Left lung (tissue), 10 donors: ENCODE data around the gene COL16A1. TPM values are rescaled to one million over a fixed set of nuclear protein-coding genes. Genes with fewer than 3 reads are reported as not detected.

Source experiments
- ATAC-seq: fragments of 200-7000 bp; cut with Tn5 transposase; one replicate; pipeline ENCODE4 v1.9.1; 2020; ENCODE audit warnings: moderate library complexity
- DNase-seq, 4 donors: peaks; one replicate each; pipeline ENCODE4 v3.0.0-alpha.2; 2013 to 2020
- H3K27ac ChIP-seq, 2 donors: fragments of 200-600 bp; sonication (generic) in 1 of 2; one replicate each; pipeline versions ENCODE4 v1.5.0 to v1.8.0; 2020 to 2021
- H3K27me3 ChIP-seq, 2 donors: fragments of 200-600 bp; sonication (generic) in 1 of 2; one replicate each; pipeline versions ENCODE4 v1.5.0 to v1.8.0; 2020 to 2021
- H3K36me3 ChIP-seq, 2 donors: fragments of 200-600 bp; sonication (generic) in 1 of 2; one replicate each; pipeline versions ENCODE4 v1.5.0 to v1.8.0; 2020 to 2021
- H3K4me1 ChIP-seq, 2 donors: fragments of 200-600 bp; one replicate each; pipeline ENCODE4 v1.8.0; 2021
- H3K4me3 ChIP-seq, 2 donors: fragments of 200-600 bp; sonication (generic) in 1 of 2; one replicate each; pipeline versions ENCODE4 v1.5.0 to v1.8.0; 2020 to 2021; ENCODE audit warnings: mild to moderate bottlenecking in 1 of 2
- H3K9me3 ChIP-seq, 2 donors: fragments of 200-600 bp; sonication (generic) in 1 of 2; one replicate each; pipeline versions ENCODE4 v1.5.0 to v1.8.0; 2020 to 2021
- CTCF ChIP-seq, 2 donors: fragments of 200-600 bp; sonication (generic) in 1 of 2; IDR thresholded peaks; one replicate each; pipeline versions ENCODE4 v1.5.0 to v1.8.0; 2021; ENCODE audit warnings: antibody characterized with exemption in 2 of 2
- intact Hi-C, 2 donors: fragments of 100-400 bp; cut with DNase I; formaldehyde crosslinking; loops; one replicate each; pipeline versions ENCODE4 v1.11.2 to v1.14.2; 2022
- polyA plus RNA-seq, 6 donors: library from polyadenylated mRNA; unstranded; fragments of 120-200 nt; gene quantifications; one replicate each; pipeline ENCODE4 v1.2.1, GENCODE V29; 2013; ENCODE audit not compliant: insufficient read length in 6 of 6
- total RNA-seq, 2 donors: library from RNA; stranded (reverse); fragmentation: NEBNext Ultra II Directional; extraction: Animal tissue kit (Norgen Biotek cat#: 25700); gene quantifications; one replicate each; pipeline ENCODE4 v1.2.1, GENCODE V29; 2021
- donor health status: DM: no; HTN: yes; CAD: no.
- donor health status: DM: no; HTN: no; CAD: no.

Gene COL16A1
- total and polyA plus RNA-seq, 8 donors: 64.8 to 177 (median 118) TPM

- ATAC-seq: peak; percentile 55
- intact Hi-C loops: loop anchor here (5.0 to 10.0 kb wide), 2 partner anchors 123 to 131 kb away; no protein-coding TSS in a partner anchor
Observed at GRCh38 chr1:31663622-31664452, 40.0 kb downstream of the COL16A1 start.

DNA sequence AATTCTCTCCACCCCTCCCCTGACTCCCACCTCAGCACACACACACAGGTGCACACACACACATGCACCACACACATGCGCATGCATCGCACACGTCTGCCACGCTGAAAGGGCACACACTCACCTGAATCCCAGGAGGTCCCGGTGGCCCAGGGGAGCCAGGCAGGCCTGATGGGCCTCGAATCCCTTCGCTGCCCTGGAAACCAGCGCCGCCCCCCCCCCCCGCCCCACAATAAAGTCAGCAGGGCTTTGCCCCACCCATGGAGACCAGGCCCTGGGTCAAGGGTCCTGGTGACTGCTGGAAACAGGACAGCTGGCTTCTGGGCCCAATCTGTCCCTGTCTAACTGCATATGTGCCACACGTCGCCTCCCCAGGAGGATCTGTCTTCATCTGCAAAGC lies 41.4 kb downstream of the COL16A1 start:
- Histone ChIP-seq H3K4me3 (no peak overlapping the region), H3K27ac (no peak overlapping the region), H3K36me3 (no peaks in the 10 kb centered on the region), H3K4me1 (peaks cover 8 to 19% of the 10 kb centered on the region in 2 donors), H3K27me3 (no peaks in the 10 kb centered on the region), H3K9me3 (no peaks in the 10 kb centered on the region)
- intact Hi-C loops: loop anchor here (5.0 to 10.0 kb wide), 2 partner anchors 125 to 132 kb away; no protein-coding TSS in a partner anchor
- no peak for TF ChIP-seq CTCF (IDR thresholded peaks at IDR 0.05)
- DNase-seq (no peak), ATAC-seq (no peak)

More at GRCh38 chr1:31663622-31664452, 40.0 kb downstream of the COL16A1 start:
- no peaks in the 10 kb centered on the region for H3K9me3 ChIP-seq
- H3K36me3 ChIP-seq: no peaks in the 10 kb centered on the region
- H3K27ac ChIP-seq: no peak overlapping the region
- H3K4me3 ChIP-seq: no peak overlapping the region
- DNase-seq: peak in 3 of 4 donors; percentile 46 to 70 (median 49)
- H3K4me1 ChIP-seq: peaks cover 7 to 8% of the 10 kb centered on the region in 2 donors
- peak; percentile 76 to 86 for TF ChIP-seq CTCF (IDR thresholded peaks at IDR 0.05)
- peaks cover 0 to 2% of the 10 kb centered on the region in 2 donors for H3K27me3 ChIP-seq

- ATAC-seq: no peak
- intact Hi-C loops: loop anchor here (5.0 to 10.0 kb wide), 2 partner anchors 125 to 133 kb away; no protein-coding TSS in a partner anchor
- TF ChIP-seq CTCF (IDR thresholded peaks at IDR 0.05): no peak
- H3K9me3 ChIP-seq: no peaks in the 10 kb centered on the region
- H3K36me3 ChIP-seq: no peaks in the 10 kb centered on the region
- DNase-seq: no peak
- no peak overlapping the region for H3K4me3 ChIP-seq
- H3K4me1 ChIP-seq: peaks cover 4 to 19% of the 10 kb centered on the region in 2 donors
- H3K27me3 ChIP-seq: no peaks in the 10 kb centered on the region
- no peak overlapping the region for H3K27ac ChIP-seq
Observed at GRCh38 chr1:31661856-31662255, 42.0 kb downstream of the COL16A1 start.

DNA sequence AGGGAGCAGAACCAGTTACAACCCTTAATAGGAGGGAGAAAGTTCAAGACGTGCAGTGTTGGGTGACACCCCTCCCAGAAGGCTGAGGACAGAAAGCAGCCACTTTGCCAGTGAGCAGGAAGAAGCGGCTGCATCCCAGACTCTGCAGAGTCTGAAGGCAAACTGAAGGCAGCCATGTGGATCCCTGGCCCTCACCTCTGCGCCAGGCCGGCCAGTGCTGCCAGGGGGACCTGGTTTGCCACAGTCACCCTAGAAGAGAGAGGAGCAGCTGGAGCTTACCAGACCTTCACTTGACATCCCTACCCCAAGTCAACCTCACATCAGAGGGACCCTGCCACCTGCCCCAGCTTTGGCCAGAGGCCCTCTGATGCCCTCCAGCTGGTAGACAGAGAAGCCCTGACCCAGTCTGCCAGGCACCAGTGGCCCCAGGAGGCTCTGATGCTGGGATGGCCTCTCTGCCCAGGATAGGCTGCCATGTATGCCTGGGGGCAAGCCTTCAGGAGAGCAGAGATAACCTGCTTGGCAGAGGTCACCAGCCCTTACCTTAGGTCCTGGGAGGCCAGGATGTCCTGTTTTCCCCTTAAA lies 42.9 kb downstream of the COL16A1 start:
- intact Hi-C loops: loop anchor here (5.0 to 10.0 kb wide), 2 partner anchors 126 to 134 kb away; no protein-coding TSS in a partner anchor
- Histone ChIP-seq H3K27ac (no peak overlapping the region), H3K4me1 (peaks cover 0 to 15% of the 10 kb centered on the region in 2 donors), H3K27me3 (no peaks in the 10 kb centered on the region), H3K9me3 (no peaks in the 10 kb centered on the region), H3K36me3 (no peaks in the 10 kb centered on the region), H3K4me3 (no peak overlapping the region)
- no peak for TF ChIP-seq CTCF (IDR thresholded peaks at IDR 0.05)
- ATAC-seq (no peak), DNase-seq (no peak)

GRCh38 chr1:31659889-31660288 lies 43.9 kb downstream of the COL16A1 start:
- peaks cover 0 to 13% of the 10 kb centered on the region in 2 donors for H3K4me1 ChIP-seq
- ATAC-seq: no peak
- intact Hi-C loops: loop anchor here (5.0 to 10.0 kb wide), 2 partner anchors 127 to 135 kb away; no protein-coding TSS in a partner anchor
- no peaks in the 10 kb centered on the region for H3K27me3 ChIP-seq
- no peak overlapping the region for H3K4me3 ChIP-seq
- no peak overlapping the region for H3K27ac ChIP-seq
- H3K9me3 ChIP-seq: no peaks in the 10 kb centered on the region
- H3K36me3 ChIP-seq: no peaks in the 10 kb centered on the region
- no peak for TF ChIP-seq CTCF (IDR thresholded peaks at IDR 0.05)
- no peak for DNase-seq
